ENCODE data around the gene KDM2A.

The KDM2A gene

GRCh38 chr11:67238894-67239782, 120.1 kb downstream of the KDM2A start:
- peak overlapping the region; percentile 52 for H3K27ac ChIP-seq (replicated peaks)
- TF ChIP-seq REST (IDR thresholded peaks at IDR 0.05; ENCODE audit: insufficient replicate concordance, low read depth) (no peak), SPI1 (IDR thresholded peaks at IDR 0.05; ENCODE audit: borderline replicate concordance, low read depth) (no peak), CTCF (IDR thresholded peaks at IDR 0.05; ENCODE audit: insufficient read depth, low read length) (no peak), GABPA (IDR thresholded peaks at IDR 0.05; ENCODE audit: low read depth) (no peak), POLR2AphosphoS5 (IDR thresholded peaks at IDR 0.05; ENCODE audit: low read depth) (no peak)
- H3K27me3 ChIP-seq (ENCODE audit: insufficient read depth, poor library complexity, severe bottlenecking), result no peaks in the 10 kb centered on the region
- no peak for DNase-seq (ENCODE audit: low read depth in 1 of 2, low spot score in 1 of 2)
- peak overlapping the region; percentile 22 for H3K4me3 ChIP-seq (replicated peaks; ENCODE audit: insufficient read depth, low read length)

- peak; percentile 96 to 99 for DNase-seq (ENCODE audit: low read depth in 1 of 2, low spot score in 1 of 2)
- TF ChIP-seq GABPA (IDR thresholded peaks at IDR 0.05; ENCODE audit: low read depth) (0 out of 2 replicates have a peak, but pooled peaks have one; percentile 37), CTCF (IDR thresholded peaks at IDR 0.05; ENCODE audit: insufficient read depth, low read length) (no peak), REST (IDR thresholded peaks at IDR 0.05; ENCODE audit: insufficient replicate concordance, low read depth) (peak; percentile 68), POLR2AphosphoS5 (IDR thresholded peaks at IDR 0.05; ENCODE audit: low read depth) (peak; percentile 84), SPI1 (IDR thresholded peaks at IDR 0.05; ENCODE audit: borderline replicate concordance, low read depth) (peak; percentile 5; the same call in 1 of the 2 replicates)
- Histone ChIP-seq H3K27ac (replicated peaks) (peak overlapping the region; percentile 94), H3K27me3 (ENCODE audit: insufficient read depth, poor library complexity, severe bottlenecking) (no peaks in the 10 kb centered on the region), H3K4me3 (replicated peaks; ENCODE audit: insufficient read depth, low read length) (peak overlapping the region; percentile 65)
These were observed 120.9 kb downstream of the KDM2A start for GRCh38 chr11:67239783-67240575.

- peak overlapping the region; percentile 65 for H3K4me3 ChIP-seq (replicated peaks; ENCODE audit: insufficient read depth, low read length)
- TF ChIP-seq POLR2AphosphoS5 (IDR thresholded peaks at IDR 0.05; ENCODE audit: low read depth) (no peak), REST (IDR thresholded peaks at IDR 0.05; ENCODE audit: insufficient replicate concordance, low read depth) (peak; percentile 10)
- H3K27me3 ChIP-seq (ENCODE audit: insufficient read depth, poor library complexity, severe bottlenecking), result no peaks in the 10 kb centered on the region
- H3K27ac ChIP-seq (replicated peaks), result peak overlapping the region; percentile 94
- peak; percentile 65 to 73 for DNase-seq (ENCODE audit: low read depth in 1 of 2, low spot score in 1 of 2)
These were observed 121.7 kb downstream of the KDM2A start for GRCh38 chr11:67240576-67241389.

All from HL-60 (cell line).